G401.6 (cell line): ENCODE results near the gene RD3L.

Experiments used
- FAIRE-seq: peaks from 2 replicates; lab custom pipeline; 2012; peaks lifted over from hg19 to GRCh38; lab: Jason Lieb, UNC

RD3L gene

DNA sequence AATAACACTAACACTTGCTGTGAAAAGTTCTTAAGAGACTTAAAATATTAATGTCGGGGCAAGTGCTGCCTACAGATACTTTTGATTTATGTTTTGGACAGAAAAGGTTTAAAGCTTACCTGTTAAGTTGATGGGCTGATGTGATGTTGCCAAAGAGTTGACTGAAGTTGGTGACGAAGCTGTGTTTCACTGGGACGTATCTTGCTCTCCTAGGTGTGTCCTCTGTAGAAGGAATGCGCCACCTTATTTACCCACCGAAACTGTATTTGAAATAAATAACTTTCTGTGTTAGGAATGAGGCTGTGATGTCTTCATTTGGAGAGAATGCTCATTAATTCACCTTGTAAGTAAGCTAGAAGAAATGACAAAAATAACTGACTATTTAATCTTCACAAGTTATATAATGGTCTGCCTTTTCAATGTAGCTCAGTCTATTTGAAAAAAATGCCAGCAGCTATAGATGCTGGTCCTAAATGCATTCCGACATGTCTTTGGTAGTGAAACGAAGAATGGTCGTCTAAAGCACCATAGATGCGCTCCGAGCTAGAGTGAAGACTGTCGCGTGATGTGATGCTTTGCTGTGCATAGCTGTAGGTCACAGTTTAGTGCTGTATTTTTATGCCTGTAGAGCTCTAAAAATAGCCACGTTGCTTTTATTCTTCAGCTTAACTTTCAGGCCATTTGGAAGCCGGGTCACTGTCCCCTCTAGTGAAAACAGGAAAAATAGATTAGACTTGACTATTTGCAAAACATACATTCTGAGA, at the start of gene RD3L:
TSS of gene RD3L (minus strand) at position 557 of the 764 bp plus-strand sequence. CDS start 834 bp downstream, outside the sequence.
- FAIRE-seq, result no peak

DNA sequence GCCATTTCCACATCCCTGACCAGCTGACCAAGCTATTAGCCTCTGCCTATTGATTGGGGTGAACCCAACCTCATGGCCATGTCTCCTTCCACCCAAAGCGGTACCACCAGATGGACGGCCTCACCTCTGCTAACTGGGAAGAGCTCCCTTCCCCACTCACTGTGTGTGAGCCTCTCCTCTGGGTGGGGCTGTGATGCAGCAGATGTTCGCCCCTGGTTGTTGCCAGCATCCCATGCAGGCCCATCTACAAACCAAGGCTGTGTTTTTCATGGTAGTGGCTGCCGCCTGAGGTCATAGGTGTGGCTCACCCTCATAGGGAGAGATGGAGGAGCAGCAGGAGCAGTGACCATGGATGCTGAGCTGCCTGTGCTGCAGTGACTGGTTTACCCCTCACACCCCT, 47.6 kb upstream of the RD3L start:
- no peak for FAIRE-seq

DNA sequence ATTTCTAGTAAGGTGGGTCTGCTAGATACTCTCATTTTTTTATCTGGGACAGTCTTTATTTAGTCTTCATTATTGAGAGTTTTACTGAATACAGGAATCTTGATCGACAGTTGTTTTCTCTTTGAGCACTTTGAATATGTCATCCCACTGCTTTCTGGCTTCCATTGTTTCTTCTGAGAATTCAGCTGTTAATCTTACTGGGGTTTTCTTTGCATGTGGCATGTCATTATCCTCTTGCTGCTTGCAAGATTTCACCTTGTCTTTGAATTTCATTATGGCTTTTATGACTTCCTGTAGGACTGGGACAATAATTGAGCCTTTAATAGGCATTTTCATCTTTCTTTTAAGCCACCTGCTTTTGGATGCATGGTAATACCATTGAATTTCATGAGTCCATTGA, 46.7 kb upstream of the RD3L start:
- no peak for FAIRE-seq

GRCh38 chr14:103984196-103984595, 41.9 kb upstream of the RD3L start:
- FAIRE-seq, result no peak

- peak; percentile 73 for FAIRE-seq
Measured at GRCh38 chr14:103980623-103981238, 38.4 kb upstream of the RD3L start.

DNA sequence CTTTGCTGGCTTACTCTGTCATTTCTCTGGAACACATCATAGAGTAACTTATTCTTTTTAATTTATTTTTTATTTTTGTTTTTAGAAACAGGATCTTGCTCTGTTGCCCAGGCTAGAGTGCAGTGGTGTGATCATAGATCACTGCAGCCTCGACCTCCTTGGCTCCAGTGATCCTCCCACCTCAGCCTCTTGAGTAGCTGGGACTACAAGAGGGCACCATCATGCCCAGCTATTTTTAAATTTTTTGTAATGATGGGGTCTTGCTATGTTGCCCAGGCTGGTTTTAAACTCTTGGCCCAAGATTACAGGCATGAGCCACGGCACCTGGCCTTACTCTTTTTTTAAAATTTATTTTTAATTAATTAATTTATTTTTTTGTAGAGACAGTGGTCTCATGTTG, 32.2 kb upstream of the RD3L start:
- no peak for FAIRE-seq

GRCh38 chr14:103973354-103973753, 31.0 kb upstream of the RD3L start:
- no peak for FAIRE-seq

GRCh38 chr14:103969961-103970360, 27.6 kb upstream of the RD3L start:
- FAIRE-seq, result no peak

- no peak for FAIRE-seq
Measured at GRCh38 chr14:103966631-103967030, 24.3 kb upstream of the RD3L start.

GRCh38 chr14:103961928-103962578, 19.7 kb upstream of the RD3L start:
- FAIRE-seq, result no peak

DNA sequence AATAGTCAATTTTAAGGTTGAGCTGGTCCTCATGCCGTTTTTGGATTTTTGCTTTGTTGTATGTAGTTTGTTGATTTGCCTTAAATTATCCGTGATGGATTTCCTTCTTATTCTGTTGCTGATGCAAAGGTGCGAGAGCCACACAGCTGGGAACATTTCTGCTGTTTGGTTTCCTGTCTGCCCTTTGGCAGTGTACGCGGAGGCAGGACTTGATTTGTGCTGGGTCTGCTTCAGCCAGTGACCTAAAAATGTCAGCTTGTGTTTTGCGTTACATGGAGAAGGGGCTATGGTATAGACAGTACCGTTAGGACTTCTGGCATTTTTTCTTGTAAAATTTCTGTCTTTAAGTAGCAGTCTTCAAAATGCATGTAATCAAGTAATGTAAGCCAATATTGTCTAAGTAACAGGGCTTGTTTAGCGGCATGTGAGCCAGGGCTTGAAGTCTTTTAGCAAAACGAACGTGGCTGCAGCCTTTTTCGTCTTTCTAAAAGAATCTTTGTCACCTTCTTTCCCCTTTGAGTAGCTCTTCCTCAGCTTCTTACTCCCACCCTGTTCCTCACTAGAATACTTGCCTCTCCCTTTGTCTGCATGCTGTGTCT, 18.2 kb upstream of the RD3L start:
- no peak for FAIRE-seq

- FAIRE-seq, result no peak
Measured at GRCh38 chr14:103949131-103949790, 6.9 kb upstream of the RD3L start.

DNA sequence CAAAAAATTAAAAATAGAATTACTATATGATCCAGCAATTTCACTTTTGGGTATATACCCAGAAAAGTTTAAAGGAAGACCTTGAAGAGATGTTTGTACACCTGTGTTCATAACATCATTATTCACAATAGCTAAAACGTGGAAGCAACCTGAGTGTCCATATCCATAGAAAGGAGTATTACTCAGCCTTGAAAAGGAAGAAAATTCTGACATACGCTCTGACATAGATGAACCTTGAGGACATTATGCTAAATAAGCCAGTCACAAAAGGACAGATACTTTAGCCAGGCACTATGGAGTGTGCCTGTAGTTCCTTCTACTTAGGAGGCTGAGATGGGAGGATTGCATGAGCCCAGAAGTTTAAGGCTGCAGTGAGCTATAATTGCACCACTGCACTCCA, 6.1 kb upstream of the RD3L start:
- no peak for FAIRE-seq

DNA sequence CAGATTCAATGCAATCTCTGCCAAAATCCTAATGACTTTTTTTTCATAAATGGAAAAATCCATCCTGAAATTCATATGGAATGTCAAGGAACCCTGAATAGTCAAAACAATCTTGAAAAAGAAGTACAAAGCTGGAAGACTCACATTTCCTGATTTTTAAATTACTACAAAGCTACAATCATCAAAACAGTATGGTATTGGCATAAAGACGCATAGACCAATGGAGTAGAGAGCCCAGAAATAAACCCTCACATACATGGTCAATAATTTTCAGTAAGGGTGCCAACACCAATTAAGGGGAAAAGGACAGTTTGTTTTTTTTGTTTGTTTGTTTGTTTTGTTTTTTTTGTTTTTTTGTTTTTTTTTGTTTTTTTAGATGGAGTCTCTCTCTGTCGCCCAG, 4.6 kb upstream of the RD3L start:
- FAIRE-seq, result no peak

DNA sequence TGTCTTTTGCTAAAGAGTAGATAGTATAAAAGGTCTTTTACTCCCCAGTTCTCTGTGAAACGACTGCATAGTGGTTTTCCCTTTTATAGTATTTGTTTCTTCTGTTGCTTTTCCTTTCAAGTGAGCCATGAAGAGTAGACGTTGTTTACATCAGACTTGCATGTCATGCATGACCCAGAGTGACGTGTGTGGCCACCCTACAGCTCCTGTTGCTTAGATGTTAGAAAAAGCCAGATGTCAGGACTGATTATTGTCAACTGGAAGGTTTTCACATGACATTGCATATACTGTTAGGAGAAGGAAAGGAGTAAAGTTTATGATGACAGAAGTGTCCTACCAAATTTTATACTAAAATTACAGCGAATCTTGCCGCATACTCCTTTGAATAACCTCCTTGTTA, 1.3 kb upstream of the RD3L start:
- FAIRE-seq, result no peak

GRCh38 chr14:103941462-103941861, 867 bp downstream of the RD3L start:
- FAIRE-seq, result no peak

- no peak for FAIRE-seq
Measured at GRCh38 chr14:103935102-103935501, 7.2 kb downstream of the RD3L start.

GRCh38 chr14:103932791-103933490, 9.4 kb downstream of the RD3L start:
- no peak for FAIRE-seq

DNA sequence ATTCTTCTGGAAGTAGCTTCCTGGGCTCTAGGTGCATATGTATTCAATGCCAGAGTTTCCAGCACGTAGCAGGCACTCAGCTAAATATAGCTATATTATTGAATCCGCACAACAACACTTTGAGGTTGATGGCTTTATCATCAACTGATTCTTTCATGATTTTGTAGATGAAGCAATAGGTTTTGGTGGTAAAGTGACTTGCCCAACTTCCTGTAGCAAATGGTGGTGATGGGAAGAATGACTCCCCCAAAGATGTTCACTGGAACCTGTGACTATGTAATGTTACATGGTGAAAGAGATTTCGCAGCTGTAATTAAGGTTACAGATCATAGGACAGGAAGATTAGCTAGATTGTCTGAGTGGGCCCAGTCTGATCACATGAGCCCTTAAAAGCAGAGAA, 10.9 kb downstream of the RD3L start:
- FAIRE-seq, result no peak

- no peak for FAIRE-seq
Measured at GRCh38 chr14:103930051-103930604, 12.2 kb downstream of the RD3L start.

DNA sequence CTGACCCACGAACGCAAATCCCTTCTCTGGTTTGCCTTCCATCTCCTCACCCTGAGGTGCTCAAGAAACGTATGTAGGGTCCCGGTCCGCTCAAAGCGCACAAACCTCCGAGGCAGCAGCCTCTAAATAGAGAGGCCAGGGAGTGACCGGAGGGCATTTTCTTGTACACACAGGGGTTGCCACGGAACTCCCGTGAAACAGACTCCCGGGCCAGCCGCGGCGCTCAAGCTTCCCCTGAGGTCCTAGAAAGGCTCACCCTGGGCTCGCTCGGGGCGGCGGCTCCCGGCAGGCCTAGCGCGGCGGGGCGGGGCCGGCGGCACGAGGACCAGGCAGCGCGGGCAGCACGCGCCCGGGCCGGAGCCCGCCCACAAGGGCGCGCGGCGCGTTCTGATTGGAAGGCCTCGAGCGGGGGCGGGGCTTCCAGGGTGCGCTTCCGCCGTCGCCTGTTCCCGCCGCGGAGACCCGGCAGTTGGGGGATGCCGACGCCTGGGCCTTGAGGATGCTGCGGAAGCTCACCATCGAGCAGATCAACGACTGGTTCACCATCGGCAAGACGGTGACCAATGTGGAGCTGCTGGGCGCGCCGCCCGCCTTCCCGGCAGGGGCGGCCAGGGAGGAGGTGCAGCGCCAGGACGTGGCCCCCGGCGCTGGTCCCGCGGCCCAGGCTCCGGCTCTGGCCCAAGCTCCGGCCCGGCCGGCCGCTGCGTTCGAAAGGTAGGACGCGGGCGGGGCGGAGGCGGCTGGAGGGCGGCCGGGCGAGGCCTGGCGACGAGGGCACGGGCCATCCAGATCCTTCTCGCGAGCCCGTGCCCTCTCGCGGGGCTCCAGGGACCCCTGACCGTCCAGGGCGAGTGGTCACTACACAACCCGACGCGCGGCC, 14.1 kb downstream of the RD3L start, which contains the start of gene TDRD9:
TSS of gene TDRD9 (plus strand) at position 446 of the 880 bp plus-strand sequence. CDS start at position 500, 54 bp downstream.
- FAIRE-seq, result no peak
